HepG2 (cell line): ENCODE measurements around the gene ALDH18A1.

ENCODE experiments used
- EZH2 ChIP-seq: conservative IDR thresholded peaks from 2 replicates; pipeline ENCODE4 v1.6.1; 2012; ENCODE audit warnings: mild to moderate bottlenecking, low read depth, low read length, moderate library complexity
- ZNF207 ChIP-seq: fragments of 450-650 bp; IDR thresholded peaks from 2 replicates; pipeline ENCODE4 v1.6.1; 2016; ENCODE audit warnings: antibody characterized with exemption, borderline replicate concordance
- TF ChIP-seq, protein P1 (sequence below): sonication (generic); formaldehyde crosslinking; IDR thresholded peaks from 2 replicates; pipeline ENCODE4 v1.4.0; 2020; ENCODE audit warnings: missing genetic modification reagents

DNA sequence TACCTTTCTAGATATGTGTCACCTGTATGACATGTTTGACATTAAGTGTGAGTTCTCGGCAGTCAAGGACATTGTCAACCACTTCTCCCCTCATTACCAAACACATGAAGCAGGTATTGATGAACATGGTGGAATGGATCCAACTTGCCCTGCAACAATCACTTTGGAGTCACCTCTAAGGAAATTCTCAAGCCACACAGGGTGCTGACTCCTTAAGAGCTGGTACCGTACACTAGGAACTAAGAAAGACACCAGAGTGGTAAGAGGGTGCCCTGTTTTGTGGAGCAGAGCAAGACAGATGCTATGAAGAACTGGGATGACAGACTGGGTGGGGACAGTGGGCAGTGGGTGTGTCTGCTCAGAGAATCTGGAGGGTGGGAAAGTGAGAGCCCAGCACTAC lies 77.9 kb downstream of the ALDH18A1 start:
- no peak for TF ChIP-seq EZH2
- TF ChIP-seq ZNF207 = no peak
- TF ChIP-seq, protein P1, sequence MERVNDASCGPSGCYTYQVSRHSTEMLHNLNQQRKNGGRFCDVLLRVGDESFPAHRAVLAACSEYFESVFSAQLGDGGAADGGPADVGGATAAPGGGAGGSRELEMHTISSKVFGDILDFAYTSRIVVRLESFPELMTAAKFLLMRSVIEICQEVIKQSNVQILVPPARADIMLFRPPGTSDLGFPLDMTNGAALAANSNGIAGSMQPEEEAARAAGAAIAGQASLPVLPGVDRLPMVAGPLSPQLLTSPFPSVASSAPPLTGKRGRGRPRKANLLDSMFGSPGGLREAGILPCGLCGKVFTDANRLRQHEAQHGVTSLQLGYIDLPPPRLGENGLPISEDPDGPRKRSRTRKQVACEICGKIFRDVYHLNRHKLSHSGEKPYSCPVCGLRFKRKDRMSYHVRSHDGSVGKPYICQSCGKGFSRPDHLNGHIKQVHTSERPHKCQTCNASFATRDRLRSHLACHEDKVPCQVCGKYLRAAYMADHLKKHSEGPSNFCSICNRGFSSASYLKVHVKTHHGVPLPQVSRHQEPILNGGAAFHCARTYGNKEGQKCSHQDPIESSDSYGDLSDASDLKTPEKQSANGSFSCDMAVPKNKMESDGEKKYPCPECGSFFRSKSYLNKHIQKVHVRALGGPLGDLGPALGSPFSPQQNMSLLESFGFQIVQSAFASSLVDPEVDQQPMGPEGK (CRISPR knock-in tag) = no peak
